ENCODE results near the gene MEF2C.

Gene MEF2C

GRCh38 chr5:88725454-88725853 is 157.5 kb downstream of the MEF2C start:
- TF ChIP-seq, protein P1, sequence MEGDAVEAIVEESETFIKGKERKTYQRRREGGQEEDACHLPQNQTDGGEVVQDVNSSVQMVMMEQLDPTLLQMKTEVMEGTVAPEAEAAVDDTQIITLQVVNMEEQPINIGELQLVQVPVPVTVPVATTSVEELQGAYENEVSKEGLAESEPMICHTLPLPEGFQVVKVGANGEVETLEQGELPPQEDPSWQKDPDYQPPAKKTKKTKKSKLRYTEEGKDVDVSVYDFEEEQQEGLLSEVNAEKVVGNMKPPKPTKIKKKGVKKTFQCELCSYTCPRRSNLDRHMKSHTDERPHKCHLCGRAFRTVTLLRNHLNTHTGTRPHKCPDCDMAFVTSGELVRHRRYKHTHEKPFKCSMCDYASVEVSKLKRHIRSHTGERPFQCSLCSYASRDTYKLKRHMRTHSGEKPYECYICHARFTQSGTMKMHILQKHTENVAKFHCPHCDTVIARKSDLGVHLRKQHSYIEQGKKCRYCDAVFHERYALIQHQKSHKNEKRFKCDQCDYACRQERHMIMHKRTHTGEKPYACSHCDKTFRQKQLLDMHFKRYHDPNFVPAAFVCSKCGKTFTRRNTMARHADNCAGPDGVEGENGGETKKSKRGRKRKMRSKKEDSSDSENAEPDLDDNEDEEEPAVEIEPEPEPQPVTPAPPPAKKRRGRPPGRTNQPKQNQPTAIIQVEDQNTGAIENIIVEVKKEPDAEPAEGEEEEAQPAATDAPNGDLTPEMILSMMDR (IDR thresholded peaks at IDR 0.05; ENCODE audit: insufficient read depth, low read depth, low read length, missing control alignments) = no peak
- DNase-seq (ENCODE audit: low read depth) = no peak
- H3K4me3 ChIP-seq (ENCODE audit: low read length) = no peak overlapping the region

GRCh38 chr5:88724201-88724600 is 158.8 kb downstream of the MEF2C start:
- no peak overlapping the region for H3K4me3 ChIP-seq (ENCODE audit: low read length)
- DNase-seq (ENCODE audit: low read depth) = peak; percentile 52
- TF ChIP-seq, protein P1 (IDR thresholded peaks at IDR 0.05; ENCODE audit: insufficient read depth, low read depth, low read length, missing control alignments) = peak; percentile 26

GRCh38 chr5:88722546-88723073 is 160.4 kb downstream of the MEF2C start:
- DNase-seq (ENCODE audit: low read depth) = no peak
- TF ChIP-seq, protein P1 (IDR thresholded peaks at IDR 0.05; ENCODE audit: insufficient read depth, low read depth, low read length, missing control alignments) = no peak
- no peak overlapping the region for H3K4me3 ChIP-seq (ENCODE audit: low read length)

- TF ChIP-seq, protein P1 (IDR thresholded peaks at IDR 0.05; ENCODE audit: insufficient read depth, low read depth, low read length, missing control alignments) = no peak
- DNase-seq (ENCODE audit: low read depth) = no peak
These were observed 163.6 kb downstream of the MEF2C start for GRCh38 chr5:88719434-88719833.

GRCh38 chr5:88718736-88719135 is 164.2 kb downstream of the MEF2C start:
- H3K4me3 ChIP-seq (ENCODE audit: low read length) = no peak overlapping the region
- TF ChIP-seq, protein P1 (IDR thresholded peaks at IDR 0.05; ENCODE audit: insufficient read depth, low read depth, low read length, missing control alignments) = no peak
- no peak for DNase-seq (ENCODE audit: low read depth)

More at GRCh38 chr5:88719434-88719833, 163.6 kb downstream of the MEF2C start:
- no peak overlapping the region for H3K4me3 ChIP-seq (ENCODE audit: low read length)

DNA sequence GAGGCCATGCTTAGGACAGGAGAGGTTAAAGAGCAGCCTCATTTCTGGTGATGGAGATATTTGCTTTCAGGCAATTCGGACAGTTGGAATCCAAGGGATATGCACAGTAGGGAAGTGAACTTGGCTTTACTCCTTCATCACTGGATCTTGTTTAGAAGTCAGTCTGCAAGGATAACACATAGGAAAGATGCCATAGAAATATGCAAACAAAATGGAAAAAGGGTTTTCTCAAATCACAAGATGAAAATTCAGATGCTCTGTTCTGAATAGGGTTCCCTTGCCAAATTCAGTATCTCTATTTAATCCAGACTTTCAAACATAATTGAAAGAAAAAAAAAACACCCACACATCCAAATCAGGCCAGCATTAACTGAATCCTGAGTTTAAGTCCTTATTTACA is 166.9 kb downstream of the MEF2C start:
- DNase-seq (ENCODE audit: low read depth) = no peak
- H3K4me3 ChIP-seq (ENCODE audit: low read length) = no peak overlapping the region
- TF ChIP-seq, protein P1 (IDR thresholded peaks at IDR 0.05; ENCODE audit: insufficient read depth, low read depth, low read length, missing control alignments) = no peak

DNA sequence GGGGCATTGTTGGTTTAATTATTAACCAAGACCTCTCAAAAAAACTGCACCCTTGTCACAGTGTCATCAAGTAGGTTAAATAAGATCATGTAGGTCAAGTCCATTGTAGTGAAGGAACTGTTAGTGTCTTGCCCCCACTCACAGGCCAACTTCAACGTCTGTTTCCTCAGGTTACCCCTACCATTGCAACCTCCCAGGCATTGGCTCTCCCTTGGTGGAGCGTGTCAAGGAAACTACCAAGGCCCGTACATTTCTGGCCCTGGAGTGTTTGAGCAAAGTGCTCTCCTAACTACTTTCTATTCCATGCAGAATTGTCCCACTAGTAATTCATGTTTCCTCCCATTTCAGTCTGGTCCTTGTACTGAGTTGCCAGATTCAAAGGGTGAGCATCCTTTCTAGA is 167.5 kb downstream of the MEF2C start:
- no peak for DNase-seq (ENCODE audit: low read depth)
- TF ChIP-seq, protein P1 (IDR thresholded peaks at IDR 0.05; ENCODE audit: insufficient read depth, low read depth, low read length, missing control alignments) = no peak

More for the DNA sequence above, 167.5 kb downstream of the MEF2C start:
- no peak overlapping the region for H3K4me3 ChIP-seq (ENCODE audit: low read length)

Measured in epithelial cell of esophagus (primary cell).